ENCODE measurements around the gene UTP11. TPM values are rescaled to one million over a fixed set of nuclear protein-coding genes. Genes with fewer than 3 reads are reported as not detected.

Gene UTP11
- total RNA-seq, 2 experiments from 2014 or later: 51.2 to 52.3 TPM

DNA sequence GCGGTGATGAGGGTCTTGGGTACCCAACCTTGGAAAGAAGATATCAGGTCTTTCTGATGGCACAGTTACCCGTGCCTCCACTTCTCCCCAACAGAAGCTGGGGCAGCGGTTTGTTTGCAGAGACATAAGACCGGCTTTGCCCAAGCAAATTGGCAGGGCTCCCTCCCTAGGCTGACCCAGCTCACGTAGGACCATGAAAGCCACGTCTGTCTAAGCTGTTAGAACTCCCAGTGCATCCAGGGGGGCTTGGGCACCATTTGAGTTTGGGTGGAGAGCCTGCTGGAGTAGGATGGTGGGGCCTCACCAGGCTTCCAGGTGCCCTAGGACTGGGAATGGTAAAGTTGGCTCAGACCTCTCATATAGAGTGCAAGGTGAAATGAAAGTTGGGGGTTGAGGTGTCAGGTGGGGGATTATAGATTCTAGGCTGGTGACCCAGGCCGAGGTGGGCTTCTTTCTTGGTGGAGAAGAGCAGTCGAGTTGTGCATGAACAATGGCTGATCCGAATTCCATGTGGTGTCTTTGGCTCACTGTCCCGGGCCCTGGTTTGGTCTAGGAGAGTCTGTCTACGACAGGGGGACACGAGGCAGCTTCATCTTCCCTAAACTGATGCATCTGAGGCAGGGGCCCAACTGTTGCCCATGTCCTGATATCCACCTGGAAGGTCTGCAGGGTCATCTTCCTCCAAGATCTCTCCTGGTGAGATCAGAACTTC, 30.7 kb downstream of the UTP11 start:
- no peak overlapping the region for H3K4me3 Mint-ChIP-seq
- POLR2A ChIA-PET: interaction anchor here (0.9 to 1.5 kb wide), 2 partner anchors 13 to 15 kb away, joined by 4 to 7 read pairs; no protein-coding TSS in a partner anchor

DNA sequence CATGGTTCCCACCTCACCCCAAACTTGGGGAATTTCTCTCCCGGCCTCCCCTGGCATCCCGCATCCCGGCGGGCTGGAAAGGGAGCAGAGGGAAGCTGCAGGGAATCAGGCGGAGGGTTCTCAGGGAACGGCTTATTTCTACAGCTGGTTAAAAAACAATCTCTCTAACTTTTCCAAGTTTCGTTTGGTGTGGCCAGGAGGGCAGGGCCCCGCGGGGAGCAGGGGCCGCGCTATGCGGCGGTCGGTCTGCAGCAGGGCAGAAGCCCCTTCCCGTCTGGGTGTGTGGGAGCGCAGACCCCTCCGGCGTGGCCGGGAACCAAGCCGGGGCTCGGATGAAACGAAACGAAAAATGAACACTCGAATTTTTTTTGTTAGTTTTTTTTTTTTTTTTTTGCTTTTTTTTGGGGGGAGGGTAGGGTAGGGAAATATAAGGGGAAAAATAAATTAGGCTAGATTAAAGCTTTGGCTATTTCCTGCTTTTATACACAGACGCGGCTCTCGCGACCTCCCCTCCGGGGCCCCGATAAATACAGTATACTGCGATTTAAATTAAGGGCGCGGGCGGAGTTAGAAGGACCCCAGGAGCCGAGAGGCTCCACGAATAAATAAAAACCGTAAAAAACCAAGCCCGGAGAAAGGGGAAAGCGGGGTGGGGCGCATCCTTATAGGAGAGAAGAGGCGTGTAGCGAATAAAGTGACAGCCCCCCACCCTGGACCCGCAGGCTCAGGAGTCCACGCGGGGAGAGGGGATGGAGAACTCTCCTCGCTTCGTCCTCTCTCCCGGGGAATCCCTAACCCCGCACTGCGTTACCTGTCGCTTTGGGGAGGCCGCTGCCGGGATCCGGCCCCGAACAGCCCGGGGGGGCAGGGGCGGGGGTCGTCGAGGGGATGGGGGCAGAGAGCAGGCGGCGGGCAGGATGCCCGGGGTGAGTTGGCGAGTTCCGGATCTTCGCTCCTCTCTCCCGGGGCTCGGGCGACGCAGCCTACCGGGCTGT, 32.0 kb downstream of the UTP11 start:
- POLR2A ChIA-PET: interaction anchor here (0.9 to 1.6 kb wide), 2 partner anchors 16 kb away, joined by 4 to 7 read pairs; no protein-coding TSS in a partner anchor
- H3K27me3 Mint-ChIP-seq: peaks cover 55% of the 10 kb centered on the region
- intact Hi-C loops (cut with micrococcal nuclease): no loop called here

More for the DNA sequence above, 30.7 kb downstream of the UTP11 start:
- CTCF ChIA-PET: interaction anchor here (0.7 to 1.9 kb wide), 5 partner anchors 14 to 29 kb away, joined by 3 to 7 read pairs (median 4); no protein-coding TSS in a partner anchor
- intact Hi-C loops (cut with micrococcal nuclease): no loop called here
- Mint-ChIP-seq H3K4me1 (ENCODE audit: low read depth) (peaks cover 7% of the 10 kb centered on the region), H3K9me3 (no peaks in the 10 kb centered on the region), H3K36me3 (no peaks in the 10 kb centered on the region), H3K27ac (no peak overlapping the region), H3K27me3 (peaks cover 57% of the 10 kb centered on the region)
- DNase-seq: no peak

DNA sequence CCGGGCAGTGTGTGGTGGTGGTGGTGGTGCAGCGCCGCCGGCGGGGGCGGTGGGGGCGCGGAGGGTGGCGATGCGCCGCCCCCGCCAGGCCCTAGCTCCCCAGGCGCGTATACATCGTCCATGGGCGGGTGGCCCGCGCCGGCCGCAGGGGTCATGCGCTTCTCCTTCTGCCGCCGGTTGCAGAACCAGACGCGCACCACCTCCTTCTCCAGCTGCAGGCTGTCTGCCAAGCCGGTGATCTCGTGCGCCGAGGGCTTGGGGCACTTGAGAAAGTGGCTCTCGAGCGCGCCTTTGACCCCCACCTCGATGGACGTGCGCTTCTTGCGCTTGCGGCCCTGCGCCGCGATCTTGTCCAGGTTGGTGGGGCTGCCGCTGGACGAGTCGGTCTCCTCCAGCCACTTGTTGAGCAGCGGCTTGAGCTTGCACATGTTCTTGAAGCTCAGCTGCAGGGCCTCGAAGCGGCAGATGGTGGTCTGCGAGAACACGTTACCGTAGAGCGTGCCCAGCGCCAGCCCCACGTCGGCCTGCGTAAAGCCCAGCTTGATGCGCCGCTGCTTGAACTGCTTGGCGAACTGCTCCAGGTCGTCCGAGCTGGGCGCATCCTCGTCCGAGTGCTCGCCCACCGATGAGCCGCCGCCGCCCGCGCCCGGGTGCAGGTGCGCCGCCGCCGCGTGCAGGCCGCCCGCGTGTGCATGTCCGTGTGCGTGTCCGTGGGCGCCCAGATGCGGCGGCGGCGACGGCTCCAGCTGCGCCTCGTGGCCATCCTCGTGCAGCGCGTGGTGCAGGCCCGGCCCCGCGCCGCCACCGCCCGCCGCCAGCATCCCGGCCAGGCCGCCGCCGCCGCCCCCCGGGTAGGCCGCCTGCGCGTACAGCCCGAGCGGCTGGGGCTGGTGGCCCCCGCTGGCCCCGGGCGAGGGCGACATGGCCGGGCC, 33.1 kb downstream of the UTP11 start:
- intact Hi-C loops (cut with micrococcal nuclease): no loop called here
- CTCF ChIA-PET: interaction anchor here (1.1 to 3.4 kb wide), 3 partner anchors 16 to 185 kb away, joined by 3 to 22 read pairs (median 5); no protein-coding TSS in a partner anchor

More for the DNA sequence above, 32.0 kb downstream of the UTP11 start:
- no peak for DNase-seq
- CTCF ChIA-PET: interaction anchor here (0.7 to 1.1 kb wide), 2 partner anchors 13 to 184 kb away, joined by 3 read pairs; no protein-coding TSS in a partner anchor
- Mint-ChIP-seq H3K36me3 (no peaks in the 10 kb centered on the region), H3K4me3 (peak overlapping the region; percentile 48), H3K27ac (no peak overlapping the region), H3K4me1 (ENCODE audit: low read depth) (peaks cover 7% of the 10 kb centered on the region), H3K9me3 (no peaks in the 10 kb centered on the region)

DNA sequence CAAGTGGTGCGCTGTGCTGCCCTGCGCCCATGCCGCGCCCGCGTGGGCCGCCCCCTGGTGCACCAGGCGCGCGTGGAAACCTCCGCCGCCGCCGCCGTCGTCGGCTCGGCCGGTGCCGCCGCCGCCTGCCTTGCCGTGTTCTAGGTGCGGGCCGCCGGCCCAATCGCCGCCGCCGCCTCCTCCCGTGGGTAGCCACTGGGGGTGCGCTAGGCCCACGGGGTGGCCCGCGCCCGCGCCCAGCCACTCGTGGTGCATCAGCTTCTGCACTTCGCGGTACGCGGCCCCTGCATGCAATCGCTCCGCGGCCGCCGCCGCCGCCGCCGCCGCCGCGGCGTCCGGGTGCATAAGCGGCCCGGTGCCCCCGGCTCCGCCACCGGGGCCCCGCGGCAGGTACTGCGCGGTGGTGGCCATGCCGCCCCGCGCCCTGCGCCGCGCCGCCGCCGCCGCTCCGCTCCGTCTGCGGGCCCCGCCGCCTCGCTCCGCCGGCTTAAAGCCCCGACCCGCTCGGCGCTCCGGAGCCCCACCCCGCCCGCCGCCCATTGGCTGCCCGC, 33.9 kb downstream of the UTP11 start, which contains the start of gene POU3F1:
Gene POU3F1, minus strand, starts transcription at position 461 of the 551 bp plus-strand sequence. Its CDS starts 50 bp downstream, at position 411.
- Mint-ChIP-seq H3K9me3 (no peaks in the 10 kb centered on the region), H3K27me3 (peaks cover 44% of the 10 kb centered on the region), H3K4me1 (ENCODE audit: low read depth) (peaks cover 7% of the 10 kb centered on the region), H3K36me3 (no peaks in the 10 kb centered on the region), H3K4me3 (peak within 1 kb of the TSS; percentile 69), H3K27ac (no peak within 1 kb of the TSS)
- CTCF ChIA-PET: interaction anchor here (0.8 to 3.4 kb wide), 5 partner anchors 9 to 789 kb away, joined by 3 to 22 read pairs (median 5); no protein-coding TSS in a partner anchor
- intact Hi-C loops (cut with micrococcal nuclease): no loop called here
- no peak for DNase-seq
- POLR2A ChIA-PET: interaction anchor here (1.6 to 1.9 kb wide), 2 partner anchors 16 to 18 kb away, joined by 7 to 8 read pairs; no protein-coding TSS in a partner anchor

More for the DNA sequence above, 33.1 kb downstream of the UTP11 start:
- Mint-ChIP-seq H3K36me3 (no peaks in the 10 kb centered on the region), H3K4me1 (ENCODE audit: low read depth) (peaks cover 7% of the 10 kb centered on the region), H3K9me3 (no peaks in the 10 kb centered on the region), H3K27ac (no peak overlapping the region), H3K27me3 (peaks cover 47% of the 10 kb centered on the region), H3K4me3 (no peak overlapping the region)
- POLR2A ChIA-PET: interaction anchor here (1.6 to 1.9 kb wide), 2 partner anchors 15 to 18 kb away, joined by 7 to 8 read pairs; no protein-coding TSS in a partner anchor
- DNase-seq: no peak

DNA sequence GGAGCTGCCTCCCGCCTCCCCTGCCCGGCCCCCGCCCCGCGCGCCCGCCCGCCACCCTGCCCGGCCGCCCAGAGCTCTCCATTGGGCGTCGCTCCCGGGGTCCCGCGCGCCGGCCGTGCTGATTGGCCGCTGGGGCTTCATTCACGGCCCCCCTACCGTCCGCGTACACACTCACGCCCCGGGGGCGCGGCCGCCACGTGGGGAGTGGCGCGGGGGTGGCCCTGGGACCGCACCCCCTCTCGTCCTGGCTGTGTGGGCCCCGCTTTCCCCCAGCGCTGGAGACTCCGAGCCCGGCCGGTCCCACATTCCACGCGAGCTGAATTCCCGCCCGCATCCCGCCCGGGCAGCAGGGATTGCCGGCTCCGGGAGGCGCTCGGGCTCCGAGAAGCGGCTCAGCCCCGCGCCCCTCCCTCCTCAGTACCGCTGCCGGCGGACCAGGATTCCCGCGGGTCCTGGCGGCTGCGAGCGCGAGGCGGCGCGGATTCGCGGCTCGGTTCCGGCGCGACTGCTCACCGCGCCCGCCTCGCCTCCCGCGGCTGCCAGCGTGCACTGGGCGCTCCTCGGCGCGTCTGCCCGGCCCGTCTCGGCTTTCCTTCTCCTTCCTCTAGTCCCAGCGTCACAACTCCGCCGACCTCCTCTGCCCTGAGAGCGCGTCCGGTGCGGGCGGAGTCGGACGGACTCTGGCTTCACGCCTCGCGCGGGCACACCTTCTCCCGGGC, 34.5 kb downstream of the UTP11 start:
- Mint-ChIP-seq H3K9me3 (no peaks in the 10 kb centered on the region), H3K27me3 (peaks cover 37% of the 10 kb centered on the region), H3K4me3 (peak overlapping the region; percentile 69), H3K4me1 (ENCODE audit: low read depth) (peaks cover 7% of the 10 kb centered on the region), H3K36me3 (no peaks in the 10 kb centered on the region), H3K27ac (no peak overlapping the region)
- intact Hi-C loops (cut with micrococcal nuclease): no loop called here
- ChIA-PET CTCF (interaction anchor here (0.8 to 3.4 kb wide), 5 partner anchors 10 to 789 kb away, joined by 3 to 22 read pairs (median 5); no protein-coding TSS in a partner anchor), POLR2A (interaction anchor here (1.9 kb wide), 1 partner anchor 17 kb away, joined by 8 read pairs; no protein-coding TSS in a partner anchor)
- DNase-seq: peak; percentile 78

DNA sequence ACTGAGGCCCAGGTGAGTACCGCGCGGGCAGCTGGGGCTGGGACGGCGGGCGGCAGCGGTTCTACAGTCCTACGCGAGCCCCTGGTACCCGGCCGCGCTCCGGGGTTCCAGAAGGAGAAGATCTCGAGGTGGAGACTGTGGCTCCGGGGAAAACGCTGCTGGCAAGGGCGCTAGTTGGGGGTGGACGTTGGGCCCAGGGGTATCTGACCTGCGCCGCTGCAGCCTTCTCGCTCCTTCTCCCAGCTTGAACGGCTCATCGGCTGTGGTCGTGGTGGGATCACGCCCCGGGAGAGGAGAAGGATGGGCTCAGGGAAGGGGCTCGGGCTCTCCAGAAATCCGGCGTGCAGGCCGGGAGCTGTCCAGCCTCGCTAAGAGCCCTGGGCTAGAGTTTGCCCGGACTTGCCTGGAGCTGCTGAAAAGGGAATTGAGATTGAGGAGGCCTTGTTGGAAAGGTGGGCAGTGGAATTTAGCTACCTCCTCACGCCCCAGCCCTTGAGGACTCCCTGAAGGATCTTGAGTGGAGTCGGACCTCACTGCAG, 35.1 kb downstream of the UTP11 start:
- POLR2A ChIA-PET: interaction anchor here (1.9 kb wide), 1 partner anchor 17 kb away, joined by 8 read pairs; no protein-coding TSS in a partner anchor
- intact Hi-C loops (cut with micrococcal nuclease): no loop called here
- Mint-ChIP-seq H3K9me3 (no peaks in the 10 kb centered on the region), H3K27me3 (peaks cover 31% of the 10 kb centered on the region), H3K4me1 (ENCODE audit: low read depth) (peaks cover 9% of the 10 kb centered on the region), H3K36me3 (no peaks in the 10 kb centered on the region), H3K27ac (no peak overlapping the region), H3K4me3 (peak overlapping the region; percentile 69)
- DNase-seq: no peak
- CTCF ChIA-PET: interaction anchor here (3.4 kb wide), 1 partner anchor 24 kb away, joined by 22 read pairs; no protein-coding TSS in a partner anchor

DNA sequence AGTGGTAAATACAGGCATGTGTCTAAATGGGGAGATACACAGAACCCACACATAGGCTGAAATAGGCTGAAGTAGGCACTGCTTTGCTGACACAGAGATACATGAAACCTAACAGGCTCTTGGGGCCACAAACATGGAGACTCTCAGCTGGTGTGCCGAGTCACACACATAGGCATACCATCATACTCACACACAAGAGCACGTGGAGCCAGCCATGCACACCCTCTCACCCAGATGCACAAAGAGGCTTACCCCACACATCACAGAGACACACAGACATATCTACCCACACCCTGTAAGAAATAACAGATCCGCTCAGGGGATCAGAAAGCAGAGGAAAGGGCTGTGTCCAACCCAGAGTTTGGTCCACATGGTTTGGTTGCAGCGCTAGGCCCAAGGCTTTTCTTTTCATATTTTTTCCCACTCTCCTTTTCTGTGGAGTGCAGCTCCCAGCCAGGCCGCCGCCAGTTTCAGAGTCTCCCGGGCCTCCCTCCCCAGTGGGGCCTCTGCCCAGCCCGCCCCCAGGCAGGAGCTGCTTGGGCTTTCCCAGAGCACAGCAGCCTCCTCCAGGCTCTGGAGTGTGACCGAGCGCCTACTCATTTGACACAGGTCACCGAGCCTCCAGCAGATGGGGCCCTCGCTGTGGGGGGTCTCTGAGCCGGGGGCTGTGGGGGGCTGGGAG, 38.0 kb downstream of the UTP11 start:
- Mint-ChIP-seq H3K36me3 (no peaks in the 10 kb centered on the region), H3K27me3 (peaks cover 15% of the 10 kb centered on the region), H3K4me3 (no peak overlapping the region), H3K4me1 (ENCODE audit: low read depth) (peaks cover 10% of the 10 kb centered on the region), H3K9me3 (no peaks in the 10 kb centered on the region), H3K27ac (no peak overlapping the region)
- ChIA-PET CTCF (no interaction called here), POLR2A (interaction anchor here (0.7 kb wide), 1 partner anchor 14 kb away, joined by 3 read pairs; no protein-coding TSS in a partner anchor)
- intact Hi-C loops (cut with micrococcal nuclease): no loop called here
- DNase-seq: no peak

DNA sequence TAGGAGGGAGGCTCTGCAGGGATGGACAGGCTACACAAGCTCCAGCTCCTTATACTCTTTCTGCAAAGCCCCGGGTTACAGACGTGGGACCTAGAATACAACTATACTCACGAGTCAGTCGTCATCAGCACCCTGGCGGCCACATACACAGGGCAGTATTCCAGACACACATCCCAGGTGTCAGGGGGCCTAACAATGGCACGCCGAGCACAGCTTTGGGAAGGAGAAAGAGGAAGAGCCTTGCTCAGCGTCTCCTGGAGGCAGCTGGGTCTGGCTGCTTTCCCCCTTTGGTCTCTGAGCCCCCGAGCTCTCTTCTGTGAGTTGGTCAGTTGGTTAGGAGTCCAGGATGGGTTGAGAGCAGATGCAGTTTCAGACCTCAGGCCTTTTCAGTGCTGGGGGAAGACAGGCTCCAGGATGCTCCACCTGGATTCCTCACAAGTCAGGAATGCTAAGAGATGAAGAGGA, 38.6 kb downstream of the UTP11 start:
- Mint-ChIP-seq H3K4me1 (ENCODE audit: low read depth) (peaks cover 10% of the 10 kb centered on the region), H3K9me3 (no peaks in the 10 kb centered on the region), H3K4me3 (no peak overlapping the region), H3K27me3 (peaks cover 13% of the 10 kb centered on the region), H3K36me3 (no peaks in the 10 kb centered on the region), H3K27ac (no peak overlapping the region)
- DNase-seq: no peak
- POLR2A ChIA-PET: interaction anchor here (0.7 kb wide), 1 partner anchor 14 kb away, joined by 3 read pairs; no protein-coding TSS in a partner anchor
- CTCF ChIA-PET: no interaction called here
- intact Hi-C loops (cut with micrococcal nuclease): no loop called here

DNA sequence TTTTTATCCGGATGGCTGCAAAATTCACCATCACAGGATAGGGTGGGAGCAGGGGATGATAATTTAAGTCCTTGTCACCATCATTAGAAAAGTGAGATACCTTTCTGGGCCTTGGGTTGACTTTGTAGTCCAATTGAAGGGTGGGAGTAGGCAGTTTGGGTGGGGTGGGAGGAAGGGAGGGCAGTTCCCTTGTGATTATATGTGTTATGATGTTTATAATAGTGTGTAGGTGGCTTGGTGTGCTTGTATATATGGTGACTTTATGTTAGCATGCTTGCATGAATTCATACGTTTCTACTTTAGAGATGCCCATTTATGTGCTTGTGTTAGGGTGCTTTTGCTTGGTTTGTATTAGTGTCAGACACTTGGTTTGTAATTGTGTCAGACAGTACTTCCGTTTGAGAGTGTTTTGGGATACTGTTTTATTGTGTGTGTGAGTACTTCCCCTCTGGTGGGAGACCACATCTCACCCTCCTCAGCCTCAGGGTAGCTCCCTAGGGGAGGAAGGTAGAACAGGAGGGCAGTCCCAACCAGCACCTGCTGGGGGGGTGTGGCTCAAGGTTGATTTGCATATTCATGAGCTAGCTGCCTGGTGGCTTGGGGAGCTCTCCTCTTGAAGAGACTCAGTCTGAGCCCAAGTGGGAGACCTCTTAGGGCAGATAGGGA, 40.3 kb downstream of the UTP11 start:
- no peaks in the 10 kb centered on the region for H3K9me3 Mint-ChIP-seq
- H3K27ac Mint-ChIP-seq: no peak overlapping the region
- ChIA-PET CTCF (interaction anchor here (2.7 kb wide), 1 partner anchor 19 kb away, joined by 15 read pairs; no protein-coding TSS in a partner anchor), POLR2A (no interaction called here)
- H3K27me3 Mint-ChIP-seq: peaks cover 6% of the 10 kb centered on the region
- no peak for DNase-seq
- H3K36me3 Mint-ChIP-seq: no peaks in the 10 kb centered on the region
- intact Hi-C loops (cut with micrococcal nuclease): no loop called here
- no peak overlapping the region for H3K4me3 Mint-ChIP-seq
- peaks cover 10% of the 10 kb centered on the region for H3K4me1 Mint-ChIP-seq (ENCODE audit: low read depth)
